PC-3 (cell line): ENCODE measurements around the gene UGGT1. TPM values are rescaled to one million over a fixed set of nuclear protein-coding genes. Genes with fewer than 3 reads are reported as not detected.

ENCODE experiments used
- ATAC-seq: fragments of 200-7000 bp; cut with Tn5 transposase; 2 replicates; pipeline ENCODE4 v1.9.1; 2020; ENCODE audit warnings: mild to moderate bottlenecking, moderate library complexity
- BruUV-seq: library from RNA; stranded (reverse); fragments of 400-500 nt; replicated peaks from 2 replicates; lab custom pipeline; 2021; lab: Mats Ljungman, UMichigan
- CTCF ChIA-PET: fragments of 300-600 bp; sonication (Branson Sonifier 250); formaldehyde crosslinking; loops from one replicate; lab custom pipeline; 2022; ENCODE audit warnings: antibody characterized with exemption; lab: Charles Lee
- POLR2A ChIA-PET: fragments of 300-600 bp; sonication (Branson Sonifier 250); formaldehyde crosslinking; loops from one replicate; lab custom pipeline; 2022; ENCODE audit warnings: antibody characterized with exemption; ENCODE audit not compliant: unreplicated experiment; lab: Charles Lee
- DNase-seq: peaks from one replicate; pipeline ENCODE4 v3.0.0-alpha.2; 2015
- H2AFZ ChIP-seq: fragments of 300-600 bp; sonication (generic); 2 replicates; pipeline ENCODE4 v1.6.0; 2016; ENCODE audit warnings: antibody characterized with exemption, low read length
- H3F3A ChIP-seq: fragments of 300-600 bp; sonication (generic); one replicate; pipeline ENCODE4 v1.6.0; 2017; ENCODE audit warnings: antibody characterized with exemption, low read length, control low read depth, mild to moderate bottlenecking; ENCODE audit not compliant: unreplicated experiment
- H3K27ac ChIP-seq: fragments of 300-600 bp; sonication (generic); 2 replicates; pipeline ENCODE4 v1.5.1; 2016; ENCODE audit warnings: mild to moderate bottlenecking, low read length
- H3K27me3 ChIP-seq: fragments of 300-600 bp; sonication (generic); 2 replicates; pipeline ENCODE4 v1.6.1; 2016; ENCODE audit warnings: low read length, mixed read lengths
- H3K36me3 ChIP-seq: fragments of 300-600 bp; sonication (generic); 2 replicates; pipeline ENCODE4 v1.6.1; 2016; ENCODE audit warnings: low read depth, mixed run types, low read length, mixed read lengths
- H3K4me1 ChIP-seq: fragments of 300-600 bp; sonication (generic); 2 replicates; pipeline ENCODE4 v1.5.1; 2016; ENCODE audit warnings: low read length; ENCODE audit not compliant: insufficient read depth
- H3K4me2 ChIP-seq: fragments of 300-600 bp; sonication (generic); 2 replicates; pipeline ENCODE4 v1.6.0; 2016; ENCODE audit warnings: low read length
- H3K4me3 ChIP-seq: fragments of 300-600 bp; sonication (generic); 2 replicates; pipeline ENCODE4 v1.5.1; 2016; ENCODE audit warnings: mild to moderate bottlenecking, low read length, mixed read lengths
- H3K79me2 ChIP-seq: fragments of 300-600 bp; sonication (generic); 2 replicates; pipeline ENCODE4 v1.6.1; 2017; ENCODE audit warnings: low read length, mixed read lengths
- H3K9ac ChIP-seq: fragments of 300-600 bp; sonication (generic); 2 replicates; pipeline ENCODE4 v1.6.0; 2016; ENCODE audit warnings: mild to moderate bottlenecking, low read length
- H3K9me2 ChIP-seq: fragments of 300-600 bp; sonication (generic); replicated peaks from 2 replicates; pipeline ENCODE4 v1.6.1; 2016; ENCODE audit warnings: mixed run types, low read length, mixed read lengths
- H3K9me3 ChIP-seq: fragments of 300-600 bp; sonication (generic); 2 replicates; pipeline ENCODE4 v1.6.1; 2016; ENCODE audit warnings: low read length, mixed read lengths
- H4K20me1 ChIP-seq: fragments of 300-600 bp; sonication (generic); 2 replicates; pipeline ENCODE4 v1.6.1; 2016; ENCODE audit warnings: low read length, mixed read lengths
- CTCF ChIP-seq: fragments of 300-600 bp; sonication (generic); conservative IDR thresholded peaks from 2 replicates; pipeline ENCODE4 v1.5.1; 2017; ENCODE audit warnings: antibody characterized with exemption, low read depth, mild to moderate bottlenecking, low read length
- EZH2 ChIP-seq: fragments of 300-600 bp; sonication (generic); IDR thresholded peaks from one replicate; pipeline ENCODE4 v1.6.1; 2017; ENCODE audit warnings: antibody characterized with exemption, mild to moderate bottlenecking, low read length; ENCODE audit not compliant: unreplicated experiment
- EZH2phosphoT487 ChIP-seq: fragments of 300-600 bp; sonication (generic); IDR thresholded peaks from 2 replicates; pipeline ENCODE4 v1.6.1; 2018; ENCODE audit warnings: mild to moderate bottlenecking, antibody characterized with exemption, low read length, borderline replicate concordance
- intact Hi-C: fragments of 100-400 bp; cut with micrococcal nuclease; formaldehyde crosslinking; loops from 2 replicates; pipeline ENCODE4 v1.9.0; 2023
- total RNA-seq: library from RNA; depleted of rRNA; stranded (reverse); fragments of >200 nt; gene quantifications from 2 replicates; pipeline ENCODE4 v1.2.3, GENCODE V29; 2014

The UGGT1 gene
- total RNA-seq, 1 experiment from 2014 or later = 59.9 TPM

- H3K36me3 ChIP-seq = peaks cover 31% of the 10 kb centered on the region
- ATAC-seq (no peak), DNase-seq (no peak)
- H3K4me3 ChIP-seq = no peak overlapping the region
- H3K9ac ChIP-seq = no peak overlapping the region
- TF ChIP-seq CTCF (no peak), EZH2phosphoT487 (no peak), EZH2 (no peak)
- H3K27me3 ChIP-seq = no peaks in the 10 kb centered on the region
- no peak overlapping the region for H2AFZ ChIP-seq
- no peaks in the 10 kb centered on the region for H3K9me3 ChIP-seq
- H3K9me2 ChIP-seq = no peaks in the 10 kb centered on the region
- no peaks in the 10 kb centered on the region for H3K4me1 ChIP-seq
- BruUV-seq = no TSS peak
- peaks cover 26% of the 10 kb centered on the region for H3K79me2 ChIP-seq
- no peak overlapping the region for H3K27ac ChIP-seq
- H3F3A ChIP-seq = no peaks in the 10 kb centered on the region
- no peaks in the 10 kb centered on the region for H4K20me1 ChIP-seq
- intact Hi-C loops = no loop called here
- ChIA-PET CTCF (no interaction called here), POLR2A (interaction anchor here (0.7 kb wide), 1 partner anchor 10 kb away, joined by 3 read pairs; no protein-coding TSS in a partner anchor)
- H3K4me2 ChIP-seq = no peak overlapping the region
Measured at GRCh38 chr2:128105072-128105471, 14.1 kb downstream of the UGGT1 start.

- BruUV-seq = no TSS peak
- no peak overlapping the region for H3K9ac ChIP-seq
- CTCF ChIA-PET = no interaction called here
- no peaks in the 10 kb centered on the region for H3K9me3 ChIP-seq
- no peak overlapping the region for H3K4me2 ChIP-seq
- H3K27ac ChIP-seq = no peak overlapping the region
- DNase-seq (no peak), ATAC-seq (no peak)
- intact Hi-C loops = no loop called here
- TF ChIP-seq EZH2phosphoT487 = no peak
- no peak for TF ChIP-seq CTCF
- no peak for TF ChIP-seq EZH2
- H3K36me3 ChIP-seq = peaks cover 31% of the 10 kb centered on the region
- H3K9me2 ChIP-seq = no peaks in the 10 kb centered on the region
- POLR2A ChIA-PET = no interaction called here
- no peak overlapping the region for H2AFZ ChIP-seq
- no peaks in the 10 kb centered on the region for H3K27me3 ChIP-seq
- H4K20me1 ChIP-seq = no peaks in the 10 kb centered on the region
- H3K79me2 ChIP-seq = peaks cover 3% of the 10 kb centered on the region
- no peaks in the 10 kb centered on the region for H3F3A ChIP-seq
- H3K4me1 ChIP-seq = no peaks in the 10 kb centered on the region
- no peak overlapping the region for H3K4me3 ChIP-seq
Measured at GRCh38 chr2:128108166-128108565, 17.2 kb downstream of the UGGT1 start.

GRCh38 chr2:128109243-128109642, 18.2 kb downstream of the UGGT1 start:
- POLR2A ChIA-PET = no interaction called here
- H3K4me3 ChIP-seq = no peak overlapping the region

More at GRCh38 chr2:128109243-128109642, 18.2 kb downstream of the UGGT1 start:
- BruUV-seq = no TSS peak
- H3K36me3 ChIP-seq = peaks cover 27% of the 10 kb centered on the region
- H3K27me3 ChIP-seq = no peaks in the 10 kb centered on the region
- no peaks in the 10 kb centered on the region for H3F3A ChIP-seq
- H3K4me1 ChIP-seq = no peaks in the 10 kb centered on the region
- CTCF ChIA-PET = no interaction called here
- no peaks in the 10 kb centered on the region for H3K9me2 ChIP-seq
- no peak overlapping the region for H2AFZ ChIP-seq
- no peaks in the 10 kb centered on the region for H3K79me2 ChIP-seq
- ATAC-seq (no peak), DNase-seq (no peak)
- no peak overlapping the region for H3K27ac ChIP-seq
- TF ChIP-seq EZH2phosphoT487 = no peak
- no peak for TF ChIP-seq CTCF
- TF ChIP-seq EZH2 = no peak
- no peaks in the 10 kb centered on the region for H3K9me3 ChIP-seq
- no peak overlapping the region for H3K9ac ChIP-seq
- H3K4me2 ChIP-seq = no peak overlapping the region
- H4K20me1 ChIP-seq = no peaks in the 10 kb centered on the region
- intact Hi-C loops = no loop called here
